Stimulated activated CD8-positive, alpha-beta memory T cell treated with anti-CD3 and anti-CD28 coated beads, Interleukin-4, amount 100 ng/mL, for 48 hours (primary cell): ENCODE data around the gene CACNA2D2.

Source experiments
- DNase-seq: peaks from one replicate; pipeline ENCODE4 v3.0.0-alpha.2; 2020

CACNA2D2 gene

DNA sequence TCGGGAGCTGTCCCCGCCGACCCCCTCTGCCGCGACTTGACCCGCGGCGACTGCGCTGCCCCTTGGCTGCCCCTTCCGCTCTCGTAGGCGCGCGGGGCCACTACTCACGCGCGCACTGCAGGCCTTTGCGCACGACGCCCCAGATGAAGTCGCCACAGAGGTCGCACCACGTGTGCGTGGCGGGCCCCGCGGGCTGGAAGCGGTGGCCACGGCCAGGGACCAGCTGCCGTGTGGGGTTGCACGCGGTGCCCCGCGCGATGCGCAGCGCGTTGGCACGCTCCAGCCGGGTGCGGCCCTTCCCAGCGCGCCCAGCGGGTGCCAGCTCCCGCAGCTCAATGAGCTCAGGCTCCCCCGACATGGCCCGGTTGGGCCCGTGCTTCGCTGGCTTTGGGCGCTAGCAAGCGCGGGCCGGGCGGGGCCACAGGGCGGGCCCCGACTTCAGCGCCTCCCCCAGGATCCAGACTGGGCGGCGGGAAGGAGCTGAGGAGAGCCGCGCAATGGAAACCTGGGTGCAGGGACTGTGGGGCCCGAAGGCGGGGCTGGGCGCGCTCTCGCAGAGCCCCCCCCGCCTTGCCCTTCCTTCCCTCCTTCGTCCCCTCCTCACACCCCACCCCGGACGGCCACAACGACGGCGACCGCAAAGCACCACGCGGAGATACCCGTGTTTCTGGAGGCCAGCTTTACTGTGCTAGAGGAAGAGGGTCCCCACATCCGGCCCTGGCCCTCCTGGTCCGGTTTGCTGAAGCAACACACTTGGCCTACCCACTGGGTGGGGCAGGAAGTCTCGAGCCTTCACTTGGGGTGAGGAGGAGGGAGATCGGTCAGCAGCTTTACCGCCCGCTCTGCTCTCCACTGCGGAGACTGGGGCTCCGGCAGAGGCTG lies 162.7 kb downstream of the CACNA2D2 start, which contains the start of gene RASSF1:
Gene RASSF1, minus strand, starts transcription at position 389 of the 882 bp plus-strand sequence. Its CDS starts 31 bp downstream, at position 358.
- peak; percentile 82 for DNase-seq

DNA sequence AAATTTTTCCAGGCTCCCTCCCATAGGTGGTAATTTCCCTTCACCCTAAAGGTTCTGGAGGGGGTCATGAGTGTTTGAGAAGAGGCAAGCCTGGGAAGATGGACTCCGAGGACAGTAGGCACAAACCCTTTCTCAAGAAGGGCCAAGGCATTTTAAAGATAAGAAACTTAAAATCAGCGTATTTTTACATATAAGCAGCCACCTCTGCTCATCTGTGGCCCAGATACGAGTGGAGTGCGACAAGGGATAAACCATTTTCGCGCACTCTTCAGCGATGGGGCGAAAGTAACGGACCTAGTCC lies 163.3 kb downstream of the CACNA2D2 start:
- DNase-seq = no peak

DNA sequence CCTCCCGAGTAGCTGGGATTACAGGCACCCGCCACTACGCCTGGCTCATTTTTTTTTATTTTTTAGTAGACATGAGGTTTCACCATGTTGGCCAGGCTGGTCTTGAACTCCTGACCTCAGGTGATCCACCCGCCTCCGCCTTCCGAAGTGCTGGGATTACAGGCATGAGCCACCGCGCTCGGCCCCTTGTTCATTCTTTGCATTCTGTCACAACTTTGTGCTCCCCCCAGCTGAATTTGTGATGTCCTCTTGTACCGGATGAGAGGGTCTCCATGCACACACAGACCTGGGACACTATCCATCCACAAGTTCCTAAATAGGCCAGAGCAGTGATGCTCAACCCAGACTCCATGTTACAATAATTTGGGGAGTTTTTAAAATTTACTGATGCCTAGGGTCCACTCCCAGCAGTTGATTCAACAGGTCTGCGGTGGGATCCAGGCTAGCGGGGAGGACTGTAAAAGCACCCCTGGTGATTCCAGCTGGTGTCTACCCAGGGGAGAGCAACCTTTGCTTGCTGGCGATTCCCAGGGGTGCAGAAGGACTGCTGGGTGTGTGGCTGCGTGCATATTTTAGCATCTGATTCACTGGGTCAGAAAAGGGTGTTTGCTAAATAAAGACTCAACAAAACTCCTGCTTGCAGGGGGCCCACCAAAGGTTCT lies 163.8 kb downstream of the CACNA2D2 start:
- no peak for DNase-seq

DNA sequence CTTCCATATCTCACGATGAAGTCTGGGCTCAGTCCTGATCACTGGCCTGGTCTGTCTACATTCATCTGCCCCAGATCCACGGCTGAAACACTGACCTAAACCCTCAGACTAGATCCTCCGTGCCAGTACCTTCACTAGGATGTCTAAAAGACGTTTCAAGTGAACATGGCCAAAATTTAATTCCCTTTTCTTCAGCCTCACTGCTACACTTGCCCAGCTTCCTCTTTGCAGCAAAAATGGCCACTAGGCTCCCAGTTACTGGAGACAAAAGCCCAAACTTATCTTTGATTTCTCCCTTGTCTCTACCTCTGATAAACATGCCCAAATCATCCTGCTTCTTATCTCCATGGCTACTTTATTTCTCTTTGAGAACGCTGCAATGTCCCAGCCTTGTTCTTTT lies 164.5 kb downstream of the CACNA2D2 start:
- no peak for DNase-seq

DNA sequence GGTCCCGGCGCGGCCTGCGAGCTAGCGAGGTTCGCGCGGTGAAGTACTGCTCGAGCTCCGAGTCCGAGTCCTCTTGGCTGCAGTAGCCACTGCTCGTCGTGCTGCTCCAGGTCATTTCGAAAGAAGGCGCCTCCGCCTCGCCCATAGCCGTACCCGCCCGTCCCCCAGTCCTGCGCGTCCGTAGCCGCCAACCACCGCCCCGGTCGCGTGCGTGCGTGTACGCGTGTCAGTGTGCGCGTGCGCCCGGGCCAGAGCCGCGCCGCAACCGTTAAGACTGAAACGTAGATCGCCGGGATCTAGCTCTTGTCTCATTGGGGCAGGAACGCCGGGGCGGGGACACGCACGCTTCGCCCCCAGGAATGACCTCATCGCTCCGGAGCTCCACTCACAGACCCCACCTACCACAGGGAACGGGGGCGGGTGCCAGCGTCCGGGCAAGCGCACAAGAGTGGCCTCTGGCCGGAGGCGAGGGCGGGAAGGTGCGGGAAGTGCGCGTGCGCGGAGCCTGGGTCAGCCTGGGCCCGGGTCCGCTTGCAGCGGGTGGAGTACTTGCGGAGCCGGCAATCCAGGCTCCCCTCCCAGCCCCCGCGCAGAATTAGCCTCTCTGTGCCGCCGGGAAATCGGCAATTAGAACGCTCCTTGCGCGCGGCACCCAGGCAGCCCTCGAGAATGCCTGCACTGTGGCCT lies 166.1 kb downstream of the CACNA2D2 start:
- DNase-seq = peak; percentile 98

DNA sequence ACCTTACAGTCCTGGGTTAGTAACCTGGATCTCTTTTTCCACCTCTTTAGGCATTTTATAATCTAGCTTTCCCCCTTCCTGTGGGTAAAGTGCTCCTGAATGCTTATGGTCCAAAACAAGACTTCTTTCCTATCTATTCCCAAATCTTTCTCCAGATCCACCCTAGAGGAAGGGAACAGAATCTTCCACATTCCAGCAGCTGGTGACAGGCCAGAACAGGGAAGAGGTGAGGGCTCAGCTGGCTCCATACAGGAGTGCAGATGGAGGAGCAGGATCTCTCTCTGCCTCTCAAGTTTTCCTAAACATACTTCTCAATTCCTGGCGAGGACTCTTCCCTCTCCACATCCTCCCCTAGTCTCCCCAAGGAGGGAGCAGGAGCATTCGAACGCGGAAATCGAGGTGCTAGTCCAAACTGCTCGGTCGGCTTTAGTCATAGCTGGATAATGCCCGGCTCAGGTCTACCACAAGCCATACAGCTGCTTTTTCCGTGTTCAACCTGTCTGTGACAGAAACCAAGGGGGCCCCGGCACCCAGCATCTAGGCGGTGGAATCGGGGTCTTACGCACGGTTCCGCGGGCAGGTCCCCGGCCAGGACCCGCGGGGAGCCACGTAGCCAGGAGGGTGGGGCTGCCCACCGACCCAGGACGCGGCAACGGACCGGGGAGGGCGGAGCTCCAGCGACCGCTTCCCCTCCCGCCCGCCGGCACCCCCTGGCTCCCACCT lies 166.8 kb downstream of the CACNA2D2 start:
- DNase-seq = no peak

DNA sequence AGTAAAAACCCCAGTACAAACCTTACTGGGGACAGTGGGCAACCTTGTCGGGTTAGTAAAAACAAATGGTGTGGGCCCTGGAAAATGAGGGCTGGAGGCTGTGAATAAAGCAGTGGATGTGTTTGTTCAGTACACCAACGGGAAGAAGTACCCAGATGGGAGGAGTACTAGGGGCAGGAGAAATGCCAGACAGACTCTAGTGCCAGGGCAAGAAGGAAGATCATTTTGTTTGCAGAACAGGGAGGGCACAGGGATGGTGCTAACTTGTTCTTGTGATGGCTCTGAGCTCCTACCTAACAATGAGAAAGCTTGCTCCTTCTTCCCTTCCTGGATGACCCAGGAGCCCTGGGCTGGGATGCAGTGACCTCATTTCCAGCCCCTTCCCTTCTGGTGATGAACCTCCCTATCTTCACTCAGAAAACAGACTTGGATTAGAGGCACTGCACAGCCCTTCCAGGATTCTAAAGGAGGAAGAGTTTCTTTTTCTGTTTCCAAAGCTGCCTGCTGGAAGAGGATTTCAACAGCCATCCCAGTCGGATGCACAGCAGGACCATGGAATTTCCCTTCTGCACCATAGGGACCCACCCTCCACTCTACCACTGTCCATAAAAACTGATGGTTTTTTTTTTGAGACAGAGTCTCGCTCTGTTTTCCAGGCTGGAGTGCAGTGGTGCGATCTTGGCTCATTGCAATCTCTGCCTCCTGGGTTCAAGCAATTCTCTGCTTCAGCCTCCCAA lies 168.9 kb downstream of the CACNA2D2 start:
- no peak for DNase-seq

DNA sequence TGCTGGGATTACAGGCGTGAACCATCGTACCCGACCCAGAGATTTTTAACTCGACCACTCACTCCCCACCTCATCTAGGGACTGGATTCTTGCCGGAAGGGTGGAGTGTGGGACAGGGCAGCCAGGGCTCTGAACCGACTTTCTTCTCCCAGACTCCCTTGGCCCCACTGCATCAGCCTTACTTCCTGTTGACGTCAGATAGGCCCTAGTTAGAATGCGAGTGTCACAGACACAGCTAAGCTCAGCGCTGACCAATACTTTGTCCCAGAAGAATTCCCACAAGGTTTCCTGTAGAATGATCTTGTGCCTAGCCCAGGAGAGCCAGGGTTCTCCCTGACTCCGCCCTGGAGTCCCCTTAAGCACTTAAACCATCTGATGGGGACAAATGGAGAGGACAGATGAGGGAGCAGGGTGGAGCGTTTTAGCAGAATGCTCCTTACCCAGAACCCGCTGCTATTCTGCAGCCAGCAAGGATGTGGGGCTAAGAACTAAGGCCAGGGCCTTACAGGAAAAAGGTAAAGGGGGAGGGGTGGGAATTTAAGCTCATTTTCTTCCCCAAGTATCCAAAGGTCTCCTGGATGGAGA lies 169.6 kb downstream of the CACNA2D2 start:
- DNase-seq = no peak

DNA sequence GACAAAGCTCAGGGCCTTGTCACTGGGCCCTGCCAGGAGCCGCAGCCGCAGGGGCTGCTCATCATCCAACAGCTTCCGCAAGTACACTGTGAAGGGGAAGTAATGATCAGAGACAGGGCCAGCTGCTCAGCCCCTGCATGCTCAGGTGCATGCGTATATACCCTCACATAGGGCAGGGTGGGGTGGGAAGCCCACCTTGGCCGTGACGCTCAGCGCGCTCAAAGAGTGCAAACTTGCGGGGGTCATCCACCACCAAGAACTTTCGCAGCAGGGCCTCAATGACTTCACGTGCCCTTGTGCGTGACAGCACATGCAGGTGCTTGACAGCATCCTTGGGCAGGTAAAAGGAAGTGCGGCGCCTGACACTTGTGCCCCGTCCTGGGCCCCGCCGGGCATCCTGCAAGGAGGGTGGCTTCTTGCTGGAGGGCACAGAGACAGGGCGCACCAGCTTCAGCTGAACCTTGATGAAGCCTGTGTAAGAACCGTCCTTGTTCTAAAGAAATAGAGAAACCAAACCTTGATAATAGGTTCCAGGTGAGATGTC lies 172.0 kb downstream of the CACNA2D2 start:
- no peak for DNase-seq

DNA sequence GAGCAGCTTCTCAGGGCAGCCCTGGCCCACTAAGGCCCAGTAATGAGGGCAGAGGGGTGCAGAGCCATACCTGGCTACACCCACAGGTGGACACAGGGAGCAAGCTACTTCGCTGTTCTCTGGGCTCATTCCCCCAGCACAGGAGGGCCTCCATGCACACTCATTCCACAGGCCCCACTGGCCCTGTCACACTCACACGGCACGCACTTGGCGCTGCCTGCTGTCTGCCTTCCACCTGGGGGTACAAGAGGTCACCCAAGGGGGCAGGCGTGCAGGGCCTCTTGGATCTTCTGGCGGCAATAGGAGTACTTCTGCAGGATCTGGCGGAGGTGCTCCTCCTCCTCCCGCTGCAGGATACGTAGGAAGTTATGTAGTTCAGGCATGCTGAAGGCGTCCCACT lies 173.1 kb downstream of the CACNA2D2 start:
- DNase-seq = no peak

DNA sequence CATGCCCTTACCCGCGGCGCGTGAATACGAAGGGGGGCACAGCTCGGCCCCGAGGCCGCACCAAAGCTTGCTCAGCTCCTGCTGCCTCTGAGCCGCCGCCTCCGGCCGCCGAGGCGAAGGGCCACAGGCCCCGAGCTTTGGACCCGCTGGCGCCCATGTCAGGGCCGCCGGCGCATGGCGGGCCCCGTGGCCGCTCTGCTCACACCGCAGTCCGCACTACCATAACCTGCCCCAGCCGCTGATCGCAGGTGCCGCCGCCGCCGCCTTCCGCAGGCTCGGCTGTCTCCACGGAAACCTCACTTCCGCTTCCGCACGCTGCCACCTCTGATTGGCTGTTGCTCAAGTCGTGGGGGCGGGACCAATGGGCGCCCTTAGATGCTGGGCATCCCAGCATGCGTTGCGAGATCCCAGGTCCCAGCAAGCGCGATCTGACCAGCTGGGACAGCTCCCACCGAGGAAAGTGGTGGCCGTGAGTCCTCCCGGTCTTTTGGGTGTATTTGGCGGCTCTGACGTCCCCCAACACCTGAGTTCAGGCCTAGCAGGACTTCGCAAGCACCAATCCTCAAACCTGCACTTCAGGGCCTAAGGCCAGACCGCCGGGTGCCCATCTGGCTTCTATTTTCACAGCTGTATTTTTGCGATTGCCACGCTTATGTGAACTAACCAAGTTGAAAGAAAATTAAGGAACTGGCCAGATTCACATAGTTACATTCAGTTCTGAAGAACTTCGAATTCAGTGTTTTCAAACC lies 175.3 kb downstream of the CACNA2D2 start, which contains the start of gene TUSC2:
Gene TUSC2, minus strand, starts transcription at position 281 of the 749 bp plus-strand sequence. Its CDS starts 124 bp downstream, at position 157.
- peak; percentile 97 for DNase-seq

DNA sequence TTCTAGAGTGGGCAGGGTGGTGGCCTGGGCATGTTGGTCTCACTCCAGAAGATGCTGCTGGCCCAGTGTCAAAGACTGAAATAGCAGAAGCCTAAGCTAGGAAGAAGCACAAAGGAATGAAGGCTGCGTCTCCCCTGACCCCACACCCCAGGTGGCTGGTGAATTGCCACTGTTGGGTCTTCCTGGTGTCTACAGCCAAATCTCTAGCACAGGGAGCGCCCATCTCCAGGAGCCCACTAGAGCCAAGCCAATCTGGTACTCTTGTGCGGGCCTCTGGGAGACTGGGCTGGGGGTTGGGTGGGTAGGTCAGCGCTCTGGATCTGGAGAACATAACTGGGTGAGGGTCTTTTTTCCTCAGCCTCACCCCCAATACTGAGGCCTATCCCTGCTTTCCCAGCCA lies 176.3 kb downstream of the CACNA2D2 start:
- no peak for DNase-seq

DNA sequence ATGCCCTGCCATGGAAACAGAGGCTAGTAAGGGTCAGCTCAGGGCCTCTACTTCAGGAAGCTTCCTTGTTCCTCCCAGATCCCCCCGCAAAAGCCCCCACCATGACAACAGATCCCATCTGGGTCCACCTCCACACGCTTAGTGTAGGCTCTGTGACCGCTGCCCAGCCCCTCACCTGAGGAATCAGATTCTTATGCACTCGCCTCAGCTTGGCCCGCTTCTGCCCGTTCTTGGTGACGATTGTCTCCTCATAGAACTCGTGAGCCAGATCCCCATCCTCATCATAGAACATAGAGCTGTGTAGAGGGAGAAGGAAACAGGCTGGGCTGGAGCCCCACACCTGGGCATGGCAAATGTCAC lies 177.3 kb downstream of the CACNA2D2 start:
- no peak for DNase-seq

DNA sequence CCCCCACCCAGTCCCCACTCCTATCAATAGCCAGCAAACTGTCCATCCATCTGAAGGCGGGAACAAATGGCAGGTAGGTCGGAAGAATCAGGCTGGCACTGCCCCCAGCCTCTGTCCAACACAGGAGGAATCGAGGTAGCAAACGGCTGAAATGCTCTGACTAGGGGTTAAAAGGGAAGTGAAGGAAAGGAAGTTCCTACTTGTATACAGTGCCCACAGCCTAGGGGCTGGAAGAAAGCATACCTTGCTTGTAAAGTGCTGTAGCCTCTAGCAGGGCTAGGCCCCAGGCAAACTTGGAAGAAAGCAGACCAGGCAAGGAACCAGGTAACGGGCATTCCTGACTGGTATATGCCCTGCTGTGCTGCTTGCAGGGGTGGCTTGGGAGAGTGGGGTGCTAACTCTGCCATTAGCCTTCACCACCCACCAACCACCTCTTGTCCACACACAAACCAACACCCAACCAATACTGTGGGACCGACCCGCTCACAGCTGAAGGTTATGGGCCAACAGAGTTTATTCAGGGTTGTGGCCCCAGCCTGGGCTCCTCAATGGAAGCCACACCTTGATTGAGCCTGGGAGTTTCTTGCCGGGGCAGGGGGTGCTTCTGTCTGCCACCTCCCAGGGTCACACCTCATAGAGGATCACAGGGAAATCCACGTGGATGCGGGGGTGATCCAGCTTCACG lies 177.8 kb downstream of the CACNA2D2 start:
- DNase-seq = no peak

DNA sequence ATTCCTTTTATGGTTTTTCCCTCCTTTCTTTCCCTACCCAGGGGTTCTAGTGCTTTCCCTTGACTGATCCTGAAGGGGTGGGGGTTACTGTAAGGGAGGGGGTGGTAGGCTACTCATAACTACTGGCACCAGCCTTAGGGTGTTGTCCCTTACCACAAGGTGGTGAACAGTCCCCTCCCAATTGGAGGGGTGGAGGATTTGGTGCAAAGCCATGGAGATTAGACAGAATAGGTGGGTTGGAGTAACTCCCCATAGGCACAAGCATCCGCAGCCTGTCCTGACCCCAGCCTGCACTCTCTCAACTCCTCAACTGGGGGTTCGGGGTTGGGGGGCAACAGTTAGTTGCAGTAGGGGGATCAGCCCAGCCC lies 178.3 kb downstream of the CACNA2D2 start:
- DNase-seq = no peak

DNA sequence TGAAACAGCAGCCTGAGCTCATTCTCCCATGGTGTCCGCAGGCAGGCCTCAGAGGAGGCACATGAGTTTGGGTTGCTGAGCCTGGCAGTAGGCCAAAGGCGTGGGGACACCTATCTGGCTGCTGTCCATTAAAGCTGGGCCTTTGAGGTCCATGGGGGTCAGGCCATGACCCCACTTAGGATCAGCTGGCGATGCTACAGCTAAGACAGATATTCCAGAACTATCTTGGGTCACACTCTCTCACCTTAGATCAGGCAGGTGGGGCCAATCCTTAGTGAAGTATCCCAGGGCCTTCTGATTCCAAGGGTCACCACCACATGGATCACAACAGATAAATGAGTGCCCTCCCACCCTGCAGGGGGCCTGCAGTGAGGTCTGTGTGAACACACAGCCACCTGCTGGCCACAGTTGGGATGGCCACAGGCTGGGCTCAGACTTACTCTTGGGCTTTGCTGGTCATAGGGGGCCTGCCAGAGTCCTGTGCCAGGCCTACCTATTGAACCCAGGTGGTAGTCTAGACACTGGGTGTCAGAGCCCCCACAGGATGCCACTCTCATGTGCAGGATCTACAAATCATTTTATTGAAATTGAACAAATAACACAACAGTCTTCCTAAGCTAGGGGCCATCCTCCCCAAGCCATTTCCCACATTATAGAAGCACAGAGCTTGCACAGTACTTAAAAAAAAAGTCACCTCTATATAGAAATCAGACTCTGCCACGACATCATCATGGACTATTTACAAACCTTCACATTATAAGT lies 178.9 kb downstream of the CACNA2D2 start:
- peak; percentile 82 for DNase-seq

DNA sequence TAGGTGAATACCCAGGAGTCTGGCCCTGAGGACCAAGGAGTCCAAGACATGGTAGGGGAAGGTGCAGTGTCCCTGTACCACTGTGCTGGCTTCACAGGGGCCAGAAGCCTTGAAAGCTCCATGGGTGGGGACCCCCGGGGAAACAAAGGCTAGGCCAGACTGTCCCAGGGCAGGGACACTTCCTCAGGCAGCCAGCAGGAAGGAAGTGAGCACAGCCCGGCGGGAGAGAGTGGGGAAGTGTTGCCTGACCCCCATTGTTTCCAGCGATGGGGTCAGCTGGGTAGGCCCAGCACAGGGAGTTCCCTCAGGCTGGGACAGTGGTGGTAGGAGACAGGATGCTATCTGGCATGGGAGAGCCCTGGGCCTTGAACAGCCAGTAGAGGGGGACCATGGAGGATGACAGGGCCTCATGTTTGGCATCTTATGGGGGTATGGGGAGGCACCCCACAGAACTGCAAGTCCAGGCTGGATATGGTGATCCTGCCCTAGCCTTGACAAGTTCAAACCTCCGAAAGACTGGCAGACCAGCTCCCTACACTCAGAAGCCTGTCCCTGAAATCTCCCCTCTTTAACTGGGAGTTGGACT lies 179.7 kb downstream of the CACNA2D2 start:
- DNase-seq = no peak

DNA sequence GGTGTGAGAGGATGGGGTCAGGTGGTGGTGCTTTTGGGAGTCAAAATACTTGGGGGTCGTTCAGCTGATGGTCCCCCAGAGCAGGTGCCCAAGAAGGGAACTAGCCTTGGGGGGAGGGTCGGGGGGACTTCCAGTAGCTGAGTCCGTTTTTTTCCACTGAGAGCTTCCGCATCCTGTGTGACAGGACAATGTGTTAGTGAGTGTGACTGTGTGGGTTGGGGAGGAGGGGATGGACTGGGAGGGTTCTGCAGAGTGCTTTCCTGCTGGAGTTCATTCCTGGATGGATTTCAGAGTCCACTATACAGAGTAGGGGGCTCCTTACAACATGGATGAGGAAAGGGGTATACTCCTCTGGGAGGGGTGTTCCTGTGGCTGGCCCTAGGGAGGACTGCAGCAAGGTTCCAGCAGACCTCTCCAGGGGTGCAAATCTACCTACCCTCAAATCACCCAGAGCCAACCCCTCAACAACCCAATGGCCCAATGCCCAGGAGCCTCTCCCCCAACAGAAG lies 180.3 kb downstream of the CACNA2D2 start:
- no peak for DNase-seq
